Ascending aorta (tissue), 2 donors: ENCODE results near the gene TAMM41. TPM values are rescaled to one million over a fixed set of nuclear protein-coding genes. Genes with fewer than 3 reads are reported as not detected.
"Not testable (repeated sequence)": the region's sequence is repeated elsewhere in the genome, so short reads cannot be mapped to it uniquely, and the experiment has no call there.

Experiments
- DNase-seq, 2 donors: peaks; one replicate each; pipeline ENCODE4 v3.0.0-alpha.2; 2019; ENCODE audit warnings: low spot score in 2 of 2
- H3K27ac ChIP-seq, 2 donors: fragments of 200-600 bp; sonication (generic); one replicate each; pipeline ENCODE4 v1.5.1; 2016 to 2017; ENCODE audit warnings: mild to moderate bottlenecking in 1 of 2
- H3K27me3 ChIP-seq: fragments of 200-600 bp; sonication (generic); one replicate; pipeline ENCODE4 v1.5.1; 2017
- H3K36me3 ChIP-seq, 2 donors: fragments of 200-600 bp; sonication (generic); one replicate each; pipeline ENCODE4 v1.5.1; 2016
- H3K4me1 ChIP-seq, 2 donors: fragments of 200-600 bp; sonication (generic); one replicate each; pipeline ENCODE4 v1.5.1; 2016 to 2017; ENCODE audit warnings: mild to moderate bottlenecking in 1 of 2
- H3K4me3 ChIP-seq, 2 donors: fragments of 200-600 bp; sonication (generic); one replicate each; pipeline ENCODE4 v1.5.1; 2016 to 2017; ENCODE audit warnings: mild to moderate bottlenecking in 1 of 2
- H3K9me3 ChIP-seq, 2 donors: fragments of 200-600 bp; sonication (generic); one replicate each; pipeline ENCODE4 v1.5.1; 2016
- intact Hi-C: fragments of 100-400 bp; cut with DNase I; formaldehyde crosslinking; loops from one replicate; pipeline ENCODE4 v1.15.1; 2023
- total RNA-seq: library from RNA; depleted of rRNA; stranded (reverse); fragments of >200 nt; gene quantifications from one replicate; pipeline ENCODE4 v1.1.0, GENCODE V29; 2016
- TF ChIP-seq, protein P1 (sequence below), 3 experiments: fragments of 200-600 bp in 2 of 3; fragments of 450-650 bp in 1 of 3; sonication (generic) in 2 of 3; IDR thresholded peaks; one replicate each; pipeline ENCODE4 v1.5.1; 2016 to 2019; ENCODE audit warnings: antibody characterized with exemption in 3 of 3, mild to moderate bottlenecking in 1 of 3, moderate library complexity in 1 of 3

The TAMM41 gene
- total RNA-seq, 1 donor from 2014 or later: 3.1 TPM

DNA sequence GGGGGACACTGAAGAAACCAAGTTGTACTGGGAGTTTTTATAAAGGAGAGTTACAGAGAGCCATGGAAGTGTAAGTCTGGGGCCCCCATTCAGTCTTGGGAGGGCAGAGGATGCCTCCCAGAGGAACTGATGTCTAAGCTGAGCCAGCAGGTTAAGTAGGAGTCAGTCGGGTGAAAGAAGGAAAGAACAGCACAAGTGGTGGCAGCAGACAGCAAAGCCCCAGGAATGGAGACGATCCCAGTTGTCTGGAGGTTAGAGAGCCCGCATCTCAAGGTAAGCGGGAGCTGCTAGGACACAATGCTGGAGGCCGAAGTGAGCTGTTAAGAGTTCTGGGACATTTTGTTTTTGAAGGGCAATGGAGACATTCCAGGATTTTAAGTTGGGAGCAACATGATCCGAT is 88.8 kb downstream of the TAMM41 start:
- Histone ChIP-seq H3K27me3 (no peaks in the 10 kb centered on the region), H3K36me3 (no peaks in the 10 kb centered on the region), H3K4me1 (no peaks in the 10 kb centered on the region), H3K4me3 (no peak overlapping the region), H3K27ac (no peak overlapping the region), H3K9me3 (no peaks in the 10 kb centered on the region)
- no peak for DNase-seq
- intact Hi-C loops: no loop called here
- TF ChIP-seq, protein P1, sequence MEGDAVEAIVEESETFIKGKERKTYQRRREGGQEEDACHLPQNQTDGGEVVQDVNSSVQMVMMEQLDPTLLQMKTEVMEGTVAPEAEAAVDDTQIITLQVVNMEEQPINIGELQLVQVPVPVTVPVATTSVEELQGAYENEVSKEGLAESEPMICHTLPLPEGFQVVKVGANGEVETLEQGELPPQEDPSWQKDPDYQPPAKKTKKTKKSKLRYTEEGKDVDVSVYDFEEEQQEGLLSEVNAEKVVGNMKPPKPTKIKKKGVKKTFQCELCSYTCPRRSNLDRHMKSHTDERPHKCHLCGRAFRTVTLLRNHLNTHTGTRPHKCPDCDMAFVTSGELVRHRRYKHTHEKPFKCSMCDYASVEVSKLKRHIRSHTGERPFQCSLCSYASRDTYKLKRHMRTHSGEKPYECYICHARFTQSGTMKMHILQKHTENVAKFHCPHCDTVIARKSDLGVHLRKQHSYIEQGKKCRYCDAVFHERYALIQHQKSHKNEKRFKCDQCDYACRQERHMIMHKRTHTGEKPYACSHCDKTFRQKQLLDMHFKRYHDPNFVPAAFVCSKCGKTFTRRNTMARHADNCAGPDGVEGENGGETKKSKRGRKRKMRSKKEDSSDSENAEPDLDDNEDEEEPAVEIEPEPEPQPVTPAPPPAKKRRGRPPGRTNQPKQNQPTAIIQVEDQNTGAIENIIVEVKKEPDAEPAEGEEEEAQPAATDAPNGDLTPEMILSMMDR (IDR thresholded peaks at IDR 0.05): no peak

DNA sequence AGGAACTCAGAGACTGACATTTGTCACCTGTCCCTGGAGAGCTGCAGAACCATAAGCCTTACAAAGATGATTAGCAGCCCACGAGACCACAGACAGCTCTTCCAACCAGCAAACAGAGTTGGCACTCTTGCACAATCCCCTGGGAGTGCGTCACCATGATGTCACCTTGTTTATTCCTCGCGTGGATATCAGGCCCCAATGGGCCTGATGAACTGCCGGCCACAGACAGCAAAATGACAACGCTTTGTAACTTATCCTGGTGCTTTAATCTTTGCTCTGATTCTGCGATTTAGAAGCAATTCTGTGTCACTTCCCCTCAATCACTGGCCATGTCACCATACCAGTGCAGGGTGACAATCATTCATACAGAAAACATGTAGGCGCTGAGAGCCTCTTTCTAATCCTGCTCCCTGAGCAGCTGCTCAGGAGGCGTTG is 89.2 kb downstream of the TAMM41 start:
- no peak overlapping the region for H3K4me3 ChIP-seq
- TF ChIP-seq, protein P1 (IDR thresholded peaks at IDR 0.05): no peak

DNA sequence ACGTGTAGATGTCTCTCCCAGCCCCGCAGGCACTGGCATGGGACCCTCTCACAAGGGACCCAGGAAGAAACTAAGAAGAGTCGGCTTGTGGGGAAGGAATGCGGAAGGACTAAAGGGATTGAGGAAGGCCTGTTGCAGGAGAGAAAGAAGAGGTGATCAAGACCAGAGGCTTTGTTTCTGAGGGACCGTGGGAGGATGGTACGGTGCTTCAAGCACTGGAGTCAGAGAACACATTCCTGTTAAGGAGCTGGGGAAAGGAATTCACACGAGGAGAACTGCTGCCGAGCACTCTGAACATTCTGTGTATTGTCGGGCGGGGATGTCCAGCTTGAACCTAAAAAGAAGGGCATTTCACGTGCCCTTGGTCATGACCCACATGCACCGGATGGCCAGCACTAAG is 91.4 kb downstream of the TAMM41 start:
- Histone ChIP-seq H3K27ac (no peak overlapping the region), H3K4me1 (no peaks in the 10 kb centered on the region), H3K27me3 (no peaks in the 10 kb centered on the region), H3K36me3 (no peaks in the 10 kb centered on the region), H3K4me3 (no peak overlapping the region), H3K9me3 (no peaks in the 10 kb centered on the region)
- TF ChIP-seq, protein P1 (IDR thresholded peaks at IDR 0.05): no peak
- intact Hi-C loops: no loop called here
- DNase-seq: no peak

More for the DNA sequence above, 89.2 kb downstream of the TAMM41 start:
- Histone ChIP-seq H3K36me3 (no peaks in the 10 kb centered on the region), H3K4me1 (no peaks in the 10 kb centered on the region), H3K27me3 (no peaks in the 10 kb centered on the region), H3K9me3 (no peaks in the 10 kb centered on the region), H3K27ac (no peak overlapping the region)
- DNase-seq: no peak
- intact Hi-C loops: no loop called here

- H3K9me3 ChIP-seq, DNase-seq, H3K4me3 ChIP-seq, H3K4me1 ChIP-seq, H3K36me3 ChIP-seq, H3K27me3 ChIP-seq, H3K27ac ChIP-seq, intact Hi-C loops: not testable (repeated sequence)
Measured at GRCh38 chr3:11752254-11752653, 94.4 kb downstream of the TAMM41 start.

DNA sequence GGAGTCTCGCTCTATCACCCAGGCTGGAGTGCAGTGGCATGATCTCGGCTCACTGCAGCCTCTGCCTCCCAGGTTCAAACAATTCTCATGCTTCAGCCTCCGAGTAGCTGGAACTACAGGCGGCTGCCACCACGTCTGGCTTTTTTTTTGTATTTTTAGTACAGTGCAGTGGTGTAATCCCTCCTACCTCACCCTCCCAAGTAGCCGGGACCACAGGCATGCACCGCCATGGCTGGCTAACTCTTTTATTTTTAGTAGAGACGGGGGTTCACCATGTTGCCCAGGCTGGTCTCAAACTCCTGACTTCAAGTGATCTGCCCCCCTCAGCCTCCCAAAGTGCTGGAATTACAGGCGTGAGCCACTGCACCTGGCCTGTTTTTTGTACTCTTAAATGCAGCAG is 98.4 kb downstream of the TAMM41 start:
- H3K4me1 ChIP-seq, H3K27ac ChIP-seq, H3K9me3 ChIP-seq, intact Hi-C loops, DNase-seq, H3K36me3 ChIP-seq, H3K4me3 ChIP-seq, H3K27me3 ChIP-seq: not testable (repeated sequence)

Other genes with a start within 250 kb of the TAMM41 start
- gene VGLL4, start 203.0 kb downstream of the TAMM41 start, total RNA-seq: 146 TPM
- gene SYN2, start 157.5 kb upstream of the TAMM41 start, total RNA-seq: 4.4 TPM